ENCODE measurements around the gene LATS1. TPM values are rescaled to one million over a fixed set of nuclear protein-coding genes. Genes with fewer than 3 reads are reported as not detected.

LATS1 gene
- total and polyA plus RNA-seq, 4 donors = 7.1 to 35.4 (median 16.8) TPM

DNA sequence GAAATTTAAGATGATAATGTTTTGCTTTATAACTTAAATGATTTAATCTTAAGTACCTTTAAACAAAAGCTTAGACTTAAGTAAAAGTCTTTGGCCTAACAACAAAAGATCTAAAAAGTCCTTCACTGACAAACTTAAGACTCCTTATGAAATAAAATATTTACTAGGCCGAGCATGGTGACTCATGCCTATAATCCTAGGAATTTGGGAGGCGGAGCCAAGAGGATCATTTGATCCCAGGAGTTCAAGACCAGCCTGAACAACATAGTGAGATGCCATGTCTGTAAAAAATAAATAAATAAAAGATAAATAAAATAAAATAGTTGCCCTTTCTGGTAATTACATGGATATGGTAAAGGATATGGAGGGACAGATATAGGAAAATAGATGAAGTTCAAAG is 81.8 kb downstream of the LATS1 start:
- DNase-seq (no peak), ATAC-seq (ENCODE audit: insufficient read depth, low FRiP score) (no peak)
- TF ChIP-seq, protein P1, sequence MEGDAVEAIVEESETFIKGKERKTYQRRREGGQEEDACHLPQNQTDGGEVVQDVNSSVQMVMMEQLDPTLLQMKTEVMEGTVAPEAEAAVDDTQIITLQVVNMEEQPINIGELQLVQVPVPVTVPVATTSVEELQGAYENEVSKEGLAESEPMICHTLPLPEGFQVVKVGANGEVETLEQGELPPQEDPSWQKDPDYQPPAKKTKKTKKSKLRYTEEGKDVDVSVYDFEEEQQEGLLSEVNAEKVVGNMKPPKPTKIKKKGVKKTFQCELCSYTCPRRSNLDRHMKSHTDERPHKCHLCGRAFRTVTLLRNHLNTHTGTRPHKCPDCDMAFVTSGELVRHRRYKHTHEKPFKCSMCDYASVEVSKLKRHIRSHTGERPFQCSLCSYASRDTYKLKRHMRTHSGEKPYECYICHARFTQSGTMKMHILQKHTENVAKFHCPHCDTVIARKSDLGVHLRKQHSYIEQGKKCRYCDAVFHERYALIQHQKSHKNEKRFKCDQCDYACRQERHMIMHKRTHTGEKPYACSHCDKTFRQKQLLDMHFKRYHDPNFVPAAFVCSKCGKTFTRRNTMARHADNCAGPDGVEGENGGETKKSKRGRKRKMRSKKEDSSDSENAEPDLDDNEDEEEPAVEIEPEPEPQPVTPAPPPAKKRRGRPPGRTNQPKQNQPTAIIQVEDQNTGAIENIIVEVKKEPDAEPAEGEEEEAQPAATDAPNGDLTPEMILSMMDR (IDR thresholded peaks at IDR 0.05; ENCODE audit: control extremely low read depth, extremely low read depth) = no peak
- H3K36me3 ChIP-seq (ENCODE audit: control insufficient read depth in 4 of 4, insufficient read depth in 4 of 4, low read length in 4 of 4) = peaks cover 0 to 5% (median 3%) of the 10 kb centered on the region in 4 donors
- WGBS, 2 donors = 75 to 79% methylated on average over 2 of the region's 2 CpGs
- no peak overlapping the region for H3K9ac ChIP-seq (ENCODE audit: insufficient read depth in 1 of 2, low read length in 2 of 2)
- H3K4me3 ChIP-seq = no peak overlapping the region
- no peak overlapping the region for H3K27ac ChIP-seq (ENCODE audit: low read depth in 1 of 2, low read length in 1 of 2)
- no peaks in the 10 kb centered on the region for H3K27me3 ChIP-seq (ENCODE audit: control insufficient read depth in 3 of 3, insufficient read depth in 3 of 3, low read length in 2 of 3)
- H3K4me1 ChIP-seq (ENCODE audit: control insufficient read depth in 5 of 5, insufficient read depth in 5 of 5, low read length in 5 of 5) = no peaks in the 10 kb centered on the region
- no peaks in the 10 kb centered on the region for H3K9me3 ChIP-seq (ENCODE audit: control insufficient read depth in 4 of 4, insufficient read depth in 3 of 4, low read length in 3 of 4)

DNA sequence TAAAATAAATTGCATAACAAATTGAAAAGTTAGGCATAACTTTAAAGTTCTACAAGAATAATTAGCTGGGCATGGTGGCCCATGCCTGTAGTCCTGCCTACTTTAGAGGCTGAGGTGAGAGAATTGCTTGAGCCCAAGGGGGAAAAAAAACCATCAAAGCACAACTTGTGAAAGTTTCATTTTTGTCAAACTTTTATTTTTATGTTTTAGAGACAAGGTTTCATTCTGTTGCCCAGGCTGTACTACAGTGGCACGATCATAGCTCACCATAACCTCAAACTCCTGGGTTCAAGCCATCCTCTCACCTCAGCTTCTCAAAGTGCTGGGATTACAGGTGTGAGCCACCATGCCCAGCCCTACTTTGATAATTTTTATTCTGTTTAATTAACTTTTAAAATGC is 83.6 kb downstream of the LATS1 start:
- Histone ChIP-seq H3K27me3 (ENCODE audit: control insufficient read depth in 3 of 3, insufficient read depth in 3 of 3, low read length in 2 of 3) (no peaks in the 10 kb centered on the region), H3K9ac (ENCODE audit: insufficient read depth in 1 of 2, low read length in 2 of 2) (no peak overlapping the region), H3K4me1 (ENCODE audit: control insufficient read depth in 5 of 5, insufficient read depth in 5 of 5, low read length in 5 of 5) (no peaks in the 10 kb centered on the region), H3K9me3 (ENCODE audit: control insufficient read depth in 4 of 4, insufficient read depth in 3 of 4, low read length in 3 of 4) (no peaks in the 10 kb centered on the region), H3K4me3 (no peak overlapping the region), H3K36me3 (ENCODE audit: control insufficient read depth in 4 of 4, insufficient read depth in 4 of 4, low read length in 4 of 4) (peaks cover 0 to 8% (median 4%) of the 10 kb centered on the region in 4 donors), H3K27ac (ENCODE audit: low read depth in 1 of 2, low read length in 1 of 2) (no peak overlapping the region)
- TF ChIP-seq, protein P1 (IDR thresholded peaks at IDR 0.05; ENCODE audit: control extremely low read depth, extremely low read depth) = no peak
- DNase-seq = no peak
- 83 to 93% methylated on average over 1 of the region's 1 CpG for WGBS, 2 donors
- ATAC-seq (ENCODE audit: insufficient read depth, low FRiP score) = no peak

- no peaks in the 10 kb centered on the region for H3K9me3 ChIP-seq (ENCODE audit: control insufficient read depth in 4 of 4, insufficient read depth in 3 of 4, low read length in 3 of 4)
- no peaks in the 10 kb centered on the region for H3K4me1 ChIP-seq (ENCODE audit: control insufficient read depth in 5 of 5, insufficient read depth in 5 of 5, low read length in 5 of 5)
- H3K36me3 ChIP-seq (ENCODE audit: control insufficient read depth in 4 of 4, insufficient read depth in 4 of 4, low read length in 4 of 4) = peaks cover 2 to 13% (median 9%) of the 10 kb centered on the region in 4 donors
- no peak overlapping the region for H3K4me3 ChIP-seq
- no peak overlapping the region for H3K27ac ChIP-seq (ENCODE audit: low read depth in 1 of 2, low read length in 1 of 2)
- TF ChIP-seq, protein P1 (IDR thresholded peaks at IDR 0.05; ENCODE audit: control extremely low read depth, extremely low read depth) = no peak
- H3K9ac ChIP-seq (ENCODE audit: insufficient read depth in 1 of 2, low read length in 2 of 2) = no peak overlapping the region
- H3K27me3 ChIP-seq (ENCODE audit: control insufficient read depth in 3 of 3, insufficient read depth in 3 of 3, low read length in 2 of 3) = no peaks in the 10 kb centered on the region
- no peak for ATAC-seq (ENCODE audit: insufficient read depth, low FRiP score)
- DNase-seq = no peak
- 72 to 85% methylated on average over 4 of the region's 4 CpGs for WGBS, 2 donors
Observed at GRCh38 chr6:149628875-149629510, 88.9 kb downstream of the LATS1 start.

DNA sequence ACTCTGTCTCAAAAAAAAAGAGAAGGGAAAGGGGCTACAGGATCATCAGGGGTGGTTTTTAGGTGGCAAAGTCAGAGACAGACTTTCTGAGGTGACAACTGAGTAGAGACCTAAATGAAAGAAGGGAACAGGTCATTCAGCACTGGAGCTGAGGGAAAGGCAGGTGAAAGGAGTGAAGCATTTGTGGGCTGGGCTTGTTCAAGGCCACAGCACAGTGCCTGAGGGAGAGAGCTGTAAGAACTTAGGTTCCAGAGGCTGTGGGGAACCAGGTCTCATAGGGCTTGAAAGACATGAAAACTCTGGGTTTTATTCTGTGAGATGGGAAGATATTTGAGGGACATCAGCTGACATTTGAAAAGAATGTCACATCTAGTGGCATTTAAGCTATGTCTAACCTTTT is 90.2 kb downstream of the LATS1 start:
- H3K9me3 ChIP-seq (ENCODE audit: control insufficient read depth in 4 of 4, insufficient read depth in 3 of 4, low read length in 3 of 4) = no peaks in the 10 kb centered on the region
- no peak overlapping the region for H3K9ac ChIP-seq (ENCODE audit: insufficient read depth in 1 of 2, low read length in 2 of 2)
- H3K36me3 ChIP-seq (ENCODE audit: control insufficient read depth in 4 of 4, insufficient read depth in 4 of 4, low read length in 4 of 4) = peaks cover 4 to 13% (median 11%) of the 10 kb centered on the region in 4 donors
- H3K4me3 ChIP-seq = no peak overlapping the region
- ATAC-seq (ENCODE audit: insufficient read depth, low FRiP score) (no peak), DNase-seq (no peak)
- H3K27me3 ChIP-seq (ENCODE audit: control insufficient read depth in 3 of 3, insufficient read depth in 3 of 3, low read length in 2 of 3) = no peaks in the 10 kb centered on the region
- H3K4me1 ChIP-seq (ENCODE audit: control insufficient read depth in 5 of 5, insufficient read depth in 5 of 5, low read length in 5 of 5) = no peaks in the 10 kb centered on the region
- H3K27ac ChIP-seq (ENCODE audit: low read depth in 1 of 2, low read length in 1 of 2) = no peak overlapping the region
- TF ChIP-seq, protein P1 (IDR thresholded peaks at IDR 0.05; ENCODE audit: control extremely low read depth, extremely low read depth) = no peak

Measured in lung (tissue), 12 donors.